Measurements from ENCODE around the gene PCDH19. TPM values are rescaled to one million over a fixed set of nuclear protein-coding genes. Genes with fewer than 3 reads are reported as not detected.

PCDH19 gene
- polyA plus RNA-seq, 1 donor (not counting 4 experiments of a cell fraction or from before 2014, with no cell fraction given) = not detected

- H3K9me1 ChIP-seq (ENCODE audit: control insufficient read depth, extremely low read depth, insufficient read depth, low read length) = no peaks in the 10 kb centered on the region
- H3K4me1 ChIP-seq (ENCODE audit: control insufficient read depth, extremely low read depth, insufficient read depth, low read length) = no peaks in the 10 kb centered on the region
- H3K79me2 ChIP-seq (ENCODE audit: control insufficient read depth, insufficient read depth, low read length) = no peaks in the 10 kb centered on the region
- TF ChIP-seq EZH2 (IDR thresholded peaks at IDR 0.05; ENCODE audit: low read length) (no peak), CTCF (optimal IDR thresholded peaks at IDR 0.05 in 1 of 3, IDR thresholded peaks at IDR 0.05 in 1 of 3, conservative IDR thresholded peaks at IDR 0.05 in 1 of 3; ENCODE audit: extremely low read depth in 1 of 3, insufficient read depth in 2 of 3, low read length in 3 of 3) (no peak)
- H3K9me3 ChIP-seq (ENCODE audit: control insufficient read depth, low read depth, low read length) = no peaks in the 10 kb centered on the region
- no peaks in the 10 kb centered on the region for H4K20me1 ChIP-seq (ENCODE audit: control insufficient read depth, extremely low read depth, insufficient read depth, low read length)
- no peak overlapping the region for H3K9ac ChIP-seq (ENCODE audit: control insufficient read depth, extremely low read depth, insufficient read depth, low read length)
- H3K27me3 ChIP-seq (ENCODE audit: control insufficient read depth, extremely low read depth, insufficient read depth, low read length) = no peaks in the 10 kb centered on the region
- no peak for DNase-seq (ENCODE audit: low read depth, low spot score)
- dilution Hi-C loops (cut with MboI; ENCODE audit: extremely low pct_ligation_motif_present, low sequenced_read_pairs) = no loop called here
- H3K27ac ChIP-seq (ENCODE audit: control insufficient read depth, insufficient read depth, low read length) = no peak overlapping the region
- FAIRE-seq = no peak
- no peak overlapping the region for H2AFZ ChIP-seq (ENCODE audit: control insufficient read depth, low read length)
- no peak overlapping the region for H3K4me2 ChIP-seq (ENCODE audit: control insufficient read depth, extremely low read depth, insufficient read depth, low read depth, low read length)
- H3K4me3 ChIP-seq (ENCODE audit: control insufficient read depth in 2 of 3, extremely low read depth in 1 of 3, insufficient read depth in 2 of 3, low read depth in 1 of 3, low read length in 3 of 3) = no peak overlapping the region
- no peaks in the 10 kb centered on the region for H3K36me3 ChIP-seq (ENCODE audit: control insufficient read depth in 2 of 2, extremely low read depth in 1 of 2, insufficient read depth in 2 of 2, low read length in 2 of 2)
Observed at GRCh38 chrX:100264200-100264599, 145.9 kb downstream of the PCDH19 start.

GRCh38 chrX:100263650-100264049, 146.4 kb downstream of the PCDH19 start:
- FAIRE-seq (no peak), DNase-seq (ENCODE audit: low read depth, low spot score) (no peak)
- H4K20me1 ChIP-seq (ENCODE audit: control insufficient read depth, extremely low read depth, insufficient read depth, low read length) = no peaks in the 10 kb centered on the region
- no peak for TF ChIP-seq EZH2 (IDR thresholded peaks at IDR 0.05; ENCODE audit: low read length)
- no peak for TF ChIP-seq CTCF (optimal IDR thresholded peaks at IDR 0.05 in 1 of 3, IDR thresholded peaks at IDR 0.05 in 1 of 3, conservative IDR thresholded peaks at IDR 0.05 in 1 of 3; ENCODE audit: extremely low read depth in 1 of 3, insufficient read depth in 2 of 3, low read length in 3 of 3)
- H3K27ac ChIP-seq (ENCODE audit: control insufficient read depth, insufficient read depth, low read length) = no peak overlapping the region
- H3K4me3 ChIP-seq (ENCODE audit: control insufficient read depth in 2 of 3, extremely low read depth in 1 of 3, insufficient read depth in 2 of 3, low read depth in 1 of 3, low read length in 3 of 3) = no peak overlapping the region
- dilution Hi-C loops (cut with MboI; ENCODE audit: extremely low pct_ligation_motif_present, low sequenced_read_pairs) = no loop called here
- H3K9me1 ChIP-seq (ENCODE audit: control insufficient read depth, extremely low read depth, insufficient read depth, low read length) = no peaks in the 10 kb centered on the region
- no peak overlapping the region for H3K9ac ChIP-seq (ENCODE audit: control insufficient read depth, extremely low read depth, insufficient read depth, low read length)
- no peaks in the 10 kb centered on the region for H3K4me1 ChIP-seq (ENCODE audit: control insufficient read depth, extremely low read depth, insufficient read depth, low read length)
- H2AFZ ChIP-seq (ENCODE audit: control insufficient read depth, low read length) = no peak overlapping the region
- no peaks in the 10 kb centered on the region for H3K9me3 ChIP-seq (ENCODE audit: control insufficient read depth, low read depth, low read length)
- H3K4me2 ChIP-seq (ENCODE audit: control insufficient read depth, extremely low read depth, insufficient read depth, low read depth, low read length) = no peak overlapping the region
- H3K79me2 ChIP-seq (ENCODE audit: control insufficient read depth, insufficient read depth, low read length) = no peaks in the 10 kb centered on the region
- no peaks in the 10 kb centered on the region for H3K36me3 ChIP-seq (ENCODE audit: control insufficient read depth in 2 of 2, extremely low read depth in 1 of 2, insufficient read depth in 2 of 2, low read length in 2 of 2)
- H3K27me3 ChIP-seq (ENCODE audit: control insufficient read depth, extremely low read depth, insufficient read depth, low read length) = no peaks in the 10 kb centered on the region
